Stomach smooth muscle (tissue), 2 donors: Measurements from ENCODE around the gene HGS.

ENCODE experiments used
- H3K27ac ChIP-seq: one replicate; pipeline ENCODE4 v1.7.0; 2013; ENCODE audit warnings: mild to moderate bottlenecking, low read length, inconsistent platforms
- H3K27me3 ChIP-seq, 2 donors: one replicate each; pipeline ENCODE4 v1.7.0; 2013; ENCODE audit warnings: low read length in 2 of 2; ENCODE audit not compliant: insufficient read depth in 2 of 2, control insufficient read depth in 1 of 2
- H3K36me3 ChIP-seq, 2 donors: one replicate each; pipeline ENCODE4 v1.7.0; 2013; ENCODE audit warnings: low read length in 2 of 2; ENCODE audit not compliant: control insufficient read depth in 2 of 2, insufficient read depth in 2 of 2
- H3K4me1 ChIP-seq: one replicate; pipeline ENCODE4 v1.7.0; 2013; ENCODE audit warnings: low read length; ENCODE audit not compliant: control insufficient read depth, insufficient read depth
- H3K4me3 ChIP-seq, 2 donors: one replicate each; pipeline ENCODE4 v1.7.0; 2013; ENCODE audit warnings: low read length in 2 of 2
- H3K9ac ChIP-seq, 2 donors: one replicate each; pipeline ENCODE4 v1.7.0; 2013; ENCODE audit warnings: low read length in 2 of 2, mild to moderate bottlenecking in 1 of 2
- H3K9me3 ChIP-seq, 2 donors: one replicate each; pipeline ENCODE4 v1.7.0; 2013; ENCODE audit warnings: low read length in 2 of 2; ENCODE audit not compliant: control insufficient read depth in 2 of 2
- donor health status: healthy.
- donor health status: Pancreatic carcinoma.

HGS gene, protein sequence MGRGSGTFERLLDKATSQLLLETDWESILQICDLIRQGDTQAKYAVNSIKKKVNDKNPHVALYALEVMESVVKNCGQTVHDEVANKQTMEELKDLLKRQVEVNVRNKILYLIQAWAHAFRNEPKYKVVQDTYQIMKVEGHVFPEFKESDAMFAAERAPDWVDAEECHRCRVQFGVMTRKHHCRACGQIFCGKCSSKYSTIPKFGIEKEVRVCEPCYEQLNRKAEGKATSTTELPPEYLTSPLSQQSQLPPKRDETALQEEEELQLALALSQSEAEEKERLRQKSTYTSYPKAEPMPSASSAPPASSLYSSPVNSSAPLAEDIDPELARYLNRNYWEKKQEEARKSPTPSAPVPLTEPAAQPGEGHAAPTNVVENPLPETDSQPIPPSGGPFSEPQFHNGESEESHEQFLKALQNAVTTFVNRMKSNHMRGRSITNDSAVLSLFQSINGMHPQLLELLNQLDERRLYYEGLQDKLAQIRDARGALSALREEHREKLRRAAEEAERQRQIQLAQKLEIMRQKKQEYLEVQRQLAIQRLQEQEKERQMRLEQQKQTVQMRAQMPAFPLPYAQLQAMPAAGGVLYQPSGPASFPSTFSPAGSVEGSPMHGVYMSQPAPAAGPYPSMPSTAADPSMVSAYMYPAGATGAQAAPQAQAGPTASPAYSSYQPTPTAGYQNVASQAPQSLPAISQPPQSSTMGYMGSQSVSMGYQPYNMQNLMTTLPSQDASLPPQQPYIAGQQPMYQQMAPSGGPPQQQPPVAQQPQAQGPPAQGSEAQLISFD

DNA sequence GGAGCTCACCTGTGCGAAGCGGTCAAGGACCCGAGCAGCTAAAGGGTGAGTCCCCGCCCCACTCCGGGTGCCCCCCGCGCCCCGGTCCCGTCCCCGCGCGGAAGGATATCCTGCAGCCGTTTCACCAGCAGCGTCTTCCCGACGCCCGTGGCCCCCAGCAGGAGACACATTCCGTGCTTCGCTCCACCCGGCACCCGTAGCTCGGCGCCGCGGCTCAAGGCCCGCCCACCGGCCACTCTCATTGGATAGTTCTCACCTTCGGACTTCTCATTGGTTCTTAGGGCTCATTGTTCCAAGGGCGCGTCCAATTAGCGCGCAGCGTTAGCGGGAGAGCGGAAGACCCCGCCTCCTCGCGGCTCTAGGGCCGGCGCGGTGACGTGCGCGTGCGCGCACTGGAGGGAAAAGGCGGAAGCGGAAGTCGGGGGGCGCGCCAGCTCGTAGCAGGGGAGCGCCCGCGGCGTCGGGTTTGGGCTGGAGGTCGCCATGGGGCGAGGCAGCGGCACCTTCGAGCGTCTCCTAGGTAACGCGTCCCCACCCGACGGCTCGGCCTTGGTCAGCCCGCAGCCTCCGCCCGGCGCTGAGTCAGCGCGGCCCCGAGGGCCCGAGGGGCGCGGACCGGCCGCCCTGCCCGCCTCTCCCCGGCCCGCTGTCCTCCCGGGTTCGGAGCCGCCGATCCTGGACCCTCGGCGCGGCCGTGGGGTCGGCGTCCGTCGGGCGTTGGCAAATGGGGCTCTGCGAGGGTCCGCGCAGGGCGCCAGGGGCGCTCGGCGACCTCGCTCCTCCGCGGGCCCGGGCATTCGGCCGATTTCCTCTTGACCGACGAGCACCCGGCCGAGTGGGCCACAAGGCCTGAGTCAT, at the start of gene HGS, which contains the start of gene ARL16:
Gene HGS, plus strand, starts transcription at position 428 of the 858 bp plus-strand sequence. Its CDS starts 56 bp downstream, at position 484.
Gene ARL16, minus strand, starts transcription at position 214 of the 858 bp plus-strand sequence. Its CDS starts 44 bp downstream, at position 170.
- Histone ChIP-seq H3K27me3 (no peaks in the 10 kb centered on the region), H3K27ac (peak within 1 kb of the TSS; percentile 55), H3K4me1 (peaks cover 26% of the 10 kb centered on the region), H3K9ac (peak within 1 kb of the TSS; percentile 82 to 83), H3K4me3 (peak within 1 kb of the TSS; percentile 82 to 92), H3K36me3 (peaks cover 5 to 18% of the 10 kb centered on the region in 2 donors), H3K9me3 (no peaks in the 10 kb centered on the region)

DNA sequence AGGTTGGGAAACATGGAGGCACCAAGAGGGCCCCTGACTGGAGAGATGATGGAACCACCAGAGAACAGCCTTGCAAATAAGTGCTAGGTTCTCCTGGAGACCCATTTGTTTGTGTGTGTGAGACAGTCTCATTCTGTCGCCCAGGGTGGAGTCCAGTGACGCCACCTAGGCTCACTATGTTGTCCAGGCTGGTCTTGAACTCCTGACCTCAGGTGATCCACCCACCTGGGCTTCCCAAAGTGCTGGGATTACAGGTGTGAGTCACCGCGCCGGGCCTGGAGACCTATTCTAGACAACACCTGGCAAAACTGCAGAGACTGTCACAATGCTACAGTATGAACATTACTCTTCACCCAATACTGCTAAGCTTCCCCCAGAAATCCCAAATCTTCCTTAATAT, 48.4 kb upstream of the HGS start:
- Histone ChIP-seq H3K36me3 (peaks cover 0 to 2% of the 10 kb centered on the region in 2 donors), H3K4me3 (peak overlapping the region; percentile 94 to 99), H3K9ac (peak overlapping the region in 1 of 2 donors; percentile 99), H3K27me3 (no peaks in the 10 kb centered on the region), H3K27ac (no peak overlapping the region), H3K4me1 (peaks cover 18% of the 10 kb centered on the region), H3K9me3 (no peaks in the 10 kb centered on the region)

DNA sequence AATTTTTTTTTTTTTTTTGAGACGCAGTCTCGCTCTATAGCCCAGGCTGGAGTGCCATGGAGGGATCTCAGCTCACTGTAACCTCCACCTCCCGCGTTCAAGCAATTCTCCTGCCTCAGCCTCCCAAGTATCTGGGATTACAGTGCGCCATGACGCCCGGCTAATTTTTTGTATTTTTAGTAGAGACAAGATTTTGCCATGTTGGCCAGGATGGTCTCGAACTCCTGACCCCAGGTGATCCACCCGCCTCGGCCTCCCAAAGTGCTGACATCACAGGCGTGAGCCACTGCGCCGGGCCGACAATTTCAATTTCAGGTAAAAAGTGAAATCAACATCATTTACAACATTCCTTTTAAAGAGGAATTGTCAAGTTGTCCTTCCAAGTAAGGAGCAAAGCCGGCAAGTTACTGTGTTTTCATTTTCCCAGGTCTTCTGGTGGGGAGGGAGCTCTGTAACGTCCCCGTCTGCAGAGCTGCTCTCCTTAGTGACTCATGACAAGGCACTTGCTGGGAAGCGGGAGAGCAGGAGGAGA, 47.8 kb upstream of the HGS start:
- Histone ChIP-seq H3K9me3 (no peaks in the 10 kb centered on the region), H3K4me1 (peaks cover 18% of the 10 kb centered on the region), H3K27ac (peak overlapping the region; percentile 74), H3K4me3 (peak overlapping the region; percentile 94 to 99), H3K9ac (peak overlapping the region; percentile 97 to 99), H3K36me3 (peaks cover 0 to 2% of the 10 kb centered on the region in 2 donors), H3K27me3 (no peaks in the 10 kb centered on the region)

DNA sequence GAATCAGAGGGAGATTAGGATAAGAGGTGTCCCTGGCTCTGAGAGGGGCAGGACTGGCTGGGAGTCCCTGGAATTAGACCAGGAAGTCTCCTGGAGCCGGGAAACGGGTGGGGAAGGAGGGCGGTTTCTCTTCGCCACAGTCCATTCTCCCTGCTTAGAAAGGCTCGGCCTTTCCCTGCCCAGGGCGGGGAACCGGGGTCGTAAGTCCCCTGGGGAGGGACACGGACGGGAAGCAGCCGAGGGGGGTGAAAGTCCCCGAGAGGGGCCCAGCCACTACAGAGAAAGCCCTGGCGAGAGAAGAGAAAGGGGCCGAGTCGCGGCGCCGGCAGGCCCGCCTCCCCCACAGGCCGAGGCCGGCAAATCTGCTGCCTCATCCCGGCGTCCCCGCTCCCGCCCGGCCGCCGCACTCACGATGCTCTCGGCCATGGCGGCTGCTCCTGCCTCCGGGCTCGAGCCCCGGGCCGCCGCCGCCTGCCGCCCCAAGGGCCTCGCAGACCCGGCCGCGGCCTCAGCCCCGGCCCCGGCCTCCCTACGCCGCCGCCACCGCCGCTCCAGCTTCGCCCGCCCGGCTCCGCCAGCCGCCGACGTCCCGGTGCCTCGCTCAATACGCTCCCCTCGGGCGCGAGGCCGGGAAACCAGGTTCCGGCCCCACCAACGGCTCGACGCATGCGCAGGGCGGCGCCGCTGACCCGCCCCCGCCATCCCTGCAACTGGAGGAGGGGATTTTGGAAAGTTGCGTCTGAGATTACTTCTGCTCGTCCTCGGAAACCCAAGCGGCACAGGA, 47.1 kb upstream of the HGS start, which contains the start of the genes NPLOC4 and TSPAN10:
Gene NPLOC4, minus strand, starts transcription at position 608 of the 784 bp plus-strand sequence. Its CDS starts 182 bp downstream, at position 426.
Gene TSPAN10, plus strand, starts transcription at position 692 of the 784 bp plus-strand sequence. CDS start 5,217 bp downstream, outside the sequence.
- H3K27me3 ChIP-seq = no peaks in the 10 kb centered on the region
- H3K36me3 ChIP-seq = no peaks in the 10 kb centered on the region
- peaks cover 18% of the 10 kb centered on the region for H3K4me1 ChIP-seq
- peak within 1 kb of the TSS; percentile 94 to 99 for H3K4me3 ChIP-seq
- peak within 1 kb of the TSS; percentile 74 for H3K27ac ChIP-seq
- no peaks in the 10 kb centered on the region for H3K9me3 ChIP-seq
- H3K9ac ChIP-seq = peak within 1 kb of the TSS; percentile 97 to 99

DNA sequence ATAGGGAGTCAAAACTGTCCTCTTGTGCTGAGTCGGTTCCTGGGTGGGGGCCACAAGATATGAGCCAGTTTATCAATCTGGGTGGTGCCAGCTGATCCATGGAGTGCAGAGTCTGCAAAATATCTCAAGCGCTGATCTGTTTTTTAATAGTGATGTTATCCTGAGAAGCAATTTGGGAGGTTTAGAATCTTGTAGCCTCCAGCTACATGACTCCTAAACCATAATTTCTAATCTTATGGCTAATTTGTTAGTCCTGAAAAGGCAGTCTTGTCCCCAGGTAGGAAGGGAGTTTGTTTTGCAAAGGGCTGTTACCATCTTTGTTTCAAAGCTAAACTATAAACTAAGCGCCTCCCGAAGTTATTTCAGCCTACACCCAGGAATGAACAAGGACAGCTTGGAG, 45.1 kb upstream of the HGS start:
- H3K27me3 ChIP-seq = no peaks in the 10 kb centered on the region
- H3K9me3 ChIP-seq = no peaks in the 10 kb centered on the region
- H3K4me3 ChIP-seq = no peak overlapping the region
- peaks cover 18% of the 10 kb centered on the region for H3K4me1 ChIP-seq
- no peak overlapping the region for H3K27ac ChIP-seq
- no peaks in the 10 kb centered on the region for H3K36me3 ChIP-seq
- H3K9ac ChIP-seq = no peak overlapping the region

DNA sequence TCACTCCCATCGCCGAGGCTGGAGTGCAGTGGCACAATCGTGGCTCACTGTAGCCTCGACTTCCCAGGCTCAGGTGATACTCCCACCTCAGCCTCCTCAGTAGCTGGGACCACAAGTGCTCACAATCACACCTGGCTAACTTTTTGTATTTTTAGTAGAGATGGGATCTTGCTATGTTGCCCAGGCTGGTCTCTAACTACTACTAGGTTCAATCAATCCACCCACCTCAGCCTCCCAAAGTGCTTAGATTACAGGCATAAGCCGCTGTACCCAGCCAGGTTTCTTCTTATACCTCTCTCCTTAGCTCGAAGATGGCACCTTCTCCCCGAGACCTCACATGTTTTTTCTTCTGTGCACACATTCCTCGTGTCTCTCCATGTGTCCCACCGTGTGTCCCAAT, 43.8 kb upstream of the HGS start:
- Histone ChIP-seq H3K9me3 (no peaks in the 10 kb centered on the region), H3K27ac (no peak overlapping the region), H3K9ac (no peak overlapping the region), H3K4me1 (peaks cover 17% of the 10 kb centered on the region), H3K4me3 (no peak overlapping the region), H3K36me3 (no peaks in the 10 kb centered on the region), H3K27me3 (no peaks in the 10 kb centered on the region)

DNA sequence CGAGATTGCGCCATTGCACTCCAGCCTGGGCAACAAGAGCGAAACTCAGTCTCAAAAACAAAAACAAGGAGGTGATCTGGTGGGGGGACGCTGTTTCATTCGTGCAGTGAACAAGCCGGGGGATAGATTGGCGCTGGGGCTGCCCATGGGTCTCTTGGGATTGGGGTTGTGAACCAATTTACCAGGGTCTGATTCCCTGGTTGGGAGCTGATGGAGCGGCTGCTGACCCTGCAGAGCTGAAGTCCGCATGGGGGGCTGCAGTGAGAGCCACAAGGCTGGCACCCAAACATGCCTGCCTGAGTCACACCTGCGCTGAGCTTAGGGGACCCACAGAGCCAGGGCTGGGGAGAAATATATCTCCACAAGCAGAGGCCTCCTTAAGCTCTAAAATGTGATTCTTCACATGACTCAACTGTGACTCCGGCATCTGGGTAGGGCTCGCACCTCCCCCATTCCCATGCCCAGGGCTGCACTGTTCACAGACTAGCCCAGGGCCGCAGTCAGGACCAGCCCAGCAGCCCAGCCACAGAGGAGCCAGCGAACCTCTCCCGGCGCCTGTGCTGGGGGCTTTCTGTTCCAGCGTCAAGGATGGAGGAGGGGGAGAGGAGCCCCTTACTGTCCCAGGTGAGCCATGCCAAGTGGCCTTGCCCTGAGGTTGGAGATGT, 41.9 kb upstream of the HGS start:
- Histone ChIP-seq H3K27ac (no peak overlapping the region), H3K9ac (no peak overlapping the region), H3K36me3 (peaks cover 0 to 3% of the 10 kb centered on the region in 2 donors), H3K4me3 (no peak overlapping the region), H3K9me3 (no peaks in the 10 kb centered on the region), H3K4me1 (peaks cover 2% of the 10 kb centered on the region), H3K27me3 (peaks cover 2 to 4% of the 10 kb centered on the region in 2 donors)

DNA sequence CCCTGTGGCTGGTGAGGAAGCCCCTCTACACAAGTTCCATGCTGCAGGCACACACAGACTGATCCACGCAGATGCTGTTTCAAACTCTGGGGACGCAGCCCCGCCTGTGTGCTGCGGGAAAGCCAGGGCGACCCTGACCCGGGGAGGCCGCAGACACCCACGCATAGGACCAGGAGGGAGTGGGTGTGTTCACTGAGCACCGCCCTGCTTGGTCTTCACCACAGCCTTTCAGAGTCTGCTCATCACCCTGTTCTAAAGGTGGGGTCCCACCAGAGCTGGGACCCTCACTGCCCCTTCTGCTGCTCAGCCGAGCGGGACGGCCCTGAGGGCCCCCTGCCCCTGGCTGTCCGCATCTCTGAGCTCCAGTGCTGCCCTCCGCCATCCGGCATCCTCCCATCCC, 39.3 kb upstream of the HGS start:
- H3K9ac ChIP-seq = no peak overlapping the region
- no peak overlapping the region for H3K4me3 ChIP-seq
- H3K36me3 ChIP-seq = peaks cover 0 to 3% of the 10 kb centered on the region in 2 donors
- H3K9me3 ChIP-seq = no peaks in the 10 kb centered on the region
- H3K4me1 ChIP-seq = no peaks in the 10 kb centered on the region
- H3K27me3 ChIP-seq = peaks cover 15 to 18% of the 10 kb centered on the region in 2 donors
- H3K27ac ChIP-seq = no peak overlapping the region
